HG03575 (cell line): ENCODE measurements around the gene PCNP.
"Not testable (repeated sequence)": the region's sequence is repeated elsewhere in the genome, so short reads cannot be mapped to it uniquely, and the experiment has no call there.

Experiments
- ATAC-seq: cut with Tn5 transposase; IDR thresholded peaks from one replicate; pipeline ENCODE4 v1.9.1; 2021; ENCODE audit not compliant: unreplicated experiment, insufficient number of reproducible peaks, low FRiP score; ENCODE audit errors: extremely low read depth

The PCNP gene

GRCh38 chr3:101556064-101556463, 17.9 kb upstream of the PCNP start:
- no peak for ATAC-seq

- ATAC-seq, result peak; percentile 91
Observed at GRCh38 chr3:101561630-101562328, 12.2 kb upstream of the PCNP start, which contains the start of gene TRMT10C. TSS of gene TRMT10C (plus strand) at chr3:101561868. CDS start at chr3:101564782, 2,914 bp downstream.

- no peak for ATAC-seq
Observed at GRCh38 chr3:101567528-101568317, 6.3 kb upstream of the PCNP start.

- ATAC-seq, result no peak
Observed at GRCh38 chr3:101571028-101571895, 2.7 kb upstream of the PCNP start.

DNA sequence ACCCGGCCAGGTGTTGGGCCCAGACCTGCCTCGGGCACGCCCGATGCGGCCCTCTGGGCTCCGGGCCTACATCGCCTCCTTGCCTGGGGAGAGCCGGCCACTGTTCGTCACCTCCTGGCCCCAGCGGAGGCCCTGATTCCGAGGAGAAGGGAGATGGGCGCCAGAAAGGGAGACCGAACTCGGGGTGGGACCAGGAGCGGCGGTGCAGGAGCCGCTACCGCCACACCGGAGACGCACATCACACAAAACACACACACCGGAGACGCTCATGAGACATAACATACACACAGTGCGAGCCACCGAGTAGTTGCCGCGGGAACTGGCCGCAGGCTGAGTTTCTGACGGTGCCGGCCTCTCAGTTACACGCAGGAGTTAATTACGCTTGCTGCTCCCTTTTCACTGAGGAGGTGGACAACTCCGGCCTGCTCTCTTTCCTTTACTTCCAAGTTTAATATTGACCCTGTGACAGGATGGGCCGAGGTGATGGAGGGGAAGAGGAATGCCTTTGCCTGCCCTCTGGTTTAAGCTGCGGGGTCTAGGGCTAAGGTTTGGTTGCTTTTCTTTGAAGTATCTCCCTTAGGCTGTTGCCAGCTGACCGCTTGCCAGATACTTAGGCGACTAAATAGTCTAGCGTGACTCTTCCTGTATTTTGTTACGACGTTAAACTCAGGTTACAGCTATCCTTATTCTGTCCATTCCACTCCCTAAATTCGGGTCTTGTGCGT, 570 bp downstream of the PCNP start:
- peak; percentile 21 for ATAC-seq

GRCh38 chr3:101577286-101577685, 3.3 kb downstream of the PCNP start:
- no peak for ATAC-seq

GRCh38 chr3:101588616-101589015, 14.6 kb downstream of the PCNP start:
- no peak for ATAC-seq

GRCh38 chr3:101591071-101591470, 17.1 kb downstream of the PCNP start:
- no peak for ATAC-seq

DNA sequence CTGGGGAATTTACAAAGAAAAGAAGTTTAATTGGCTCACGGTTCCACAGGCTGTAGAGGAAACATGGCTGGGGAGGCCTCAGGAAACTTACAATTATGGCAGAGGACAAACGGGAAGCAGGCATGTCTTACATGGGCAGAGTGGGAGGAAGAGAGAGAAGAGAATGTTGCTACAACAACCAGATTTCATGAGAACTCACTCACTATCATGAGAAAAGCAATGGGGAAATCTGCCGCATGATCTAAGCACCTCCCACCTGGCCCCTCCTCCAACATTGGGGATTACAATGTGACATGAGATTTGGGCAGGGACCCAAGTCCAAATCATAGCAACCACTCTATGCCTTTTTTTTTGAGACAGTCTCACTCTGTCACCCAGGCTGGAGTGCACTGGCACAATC, 28.8 kb downstream of the PCNP start:
- no peak for ATAC-seq

- ATAC-seq, result no peak
Observed at GRCh38 chr3:101603184-101603583, 29.2 kb downstream of the PCNP start.

DNA sequence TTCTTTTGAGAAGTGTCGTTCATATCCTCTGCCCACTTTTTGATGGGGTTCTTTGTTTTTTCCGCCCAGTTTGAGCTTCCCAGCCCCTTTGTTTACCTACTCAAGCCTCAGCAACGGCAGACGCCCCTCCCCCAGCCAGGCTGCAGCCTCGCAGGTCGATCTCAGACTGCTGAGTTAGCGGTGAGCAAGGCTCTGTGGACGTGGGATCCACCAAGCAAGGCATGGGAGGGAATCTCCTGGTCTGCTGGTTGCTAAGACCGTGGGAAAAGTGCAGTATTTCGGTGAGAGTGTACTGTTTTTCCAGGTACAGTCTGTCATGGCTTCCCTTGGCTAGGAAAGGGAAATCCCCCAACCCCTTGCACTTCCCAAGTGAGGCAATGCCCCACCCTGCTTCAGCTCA, 31.4 kb downstream of the PCNP start:
- not testable (repeated sequence) for ATAC-seq

DNA sequence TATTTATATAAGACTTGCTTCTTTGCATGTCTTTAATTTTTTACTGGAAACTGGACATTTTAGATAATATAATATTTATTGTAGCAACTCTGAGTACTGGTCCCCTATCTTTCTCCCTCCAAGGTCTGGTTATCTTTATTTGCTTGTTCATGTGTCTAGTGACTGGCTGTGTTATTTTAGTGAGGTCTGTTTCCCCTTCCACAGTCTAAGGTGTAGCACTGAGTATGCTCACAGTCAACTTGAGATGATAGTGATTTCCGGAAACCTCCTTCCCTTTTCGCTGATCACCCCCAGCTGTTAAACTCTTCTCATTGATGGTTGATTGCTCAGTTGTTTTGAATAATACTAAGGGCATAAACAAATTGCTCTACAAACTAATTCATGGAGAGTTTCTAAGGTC, 37.0 kb downstream of the PCNP start:
- no peak for ATAC-seq

DNA sequence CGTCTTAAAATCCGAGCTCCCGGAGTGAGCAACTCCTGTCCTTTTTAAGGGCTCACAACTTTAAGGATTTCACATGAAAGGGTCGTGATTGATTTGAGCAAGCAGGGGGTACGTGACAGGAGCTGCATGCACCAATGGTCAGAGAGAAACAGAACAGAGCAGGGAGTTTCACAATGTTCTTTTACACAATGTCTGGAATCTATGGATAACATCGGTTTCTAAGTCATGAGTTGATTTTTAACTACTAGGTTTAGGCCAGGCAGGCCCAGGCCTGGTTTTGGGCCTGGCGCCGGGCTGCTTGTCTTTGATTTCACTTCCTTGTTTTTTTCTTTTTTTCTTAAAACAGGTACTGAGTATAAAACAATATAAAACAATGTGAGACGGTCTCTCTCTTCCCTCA, 39.0 kb downstream of the PCNP start:
- ATAC-seq, result not testable (repeated sequence)

- no peak for ATAC-seq
Observed at GRCh38 chr3:101615525-101615924, 41.5 kb downstream of the PCNP start.

- no peak for ATAC-seq
Observed at GRCh38 chr3:101617478-101617877, 43.5 kb downstream of the PCNP start.

- ATAC-seq, result no peak
Observed at GRCh38 chr3:101618726-101619125, 44.7 kb downstream of the PCNP start.

DNA sequence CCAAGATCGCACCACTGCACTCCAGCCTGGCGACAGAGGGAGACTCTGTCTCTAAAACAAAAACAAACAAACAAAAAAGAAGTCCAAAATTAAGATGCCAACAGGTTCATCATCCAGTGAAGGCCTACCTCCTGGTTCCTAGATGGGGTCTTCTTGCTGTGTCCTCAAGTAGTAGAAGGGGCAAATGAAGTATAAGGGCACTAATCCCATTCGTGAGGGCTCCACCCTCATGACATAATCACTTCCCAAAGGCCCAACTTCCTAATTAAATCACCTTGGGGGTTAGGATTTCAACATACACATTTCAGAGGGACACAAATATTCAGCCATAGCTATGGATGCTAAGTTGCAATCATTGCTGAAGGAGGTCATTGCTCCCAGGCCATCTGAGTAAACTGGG, 45.8 kb downstream of the PCNP start:
- ATAC-seq, result no peak

GRCh38 chr3:101623656-101624055, 49.7 kb downstream of the PCNP start:
- no peak for ATAC-seq

DNA sequence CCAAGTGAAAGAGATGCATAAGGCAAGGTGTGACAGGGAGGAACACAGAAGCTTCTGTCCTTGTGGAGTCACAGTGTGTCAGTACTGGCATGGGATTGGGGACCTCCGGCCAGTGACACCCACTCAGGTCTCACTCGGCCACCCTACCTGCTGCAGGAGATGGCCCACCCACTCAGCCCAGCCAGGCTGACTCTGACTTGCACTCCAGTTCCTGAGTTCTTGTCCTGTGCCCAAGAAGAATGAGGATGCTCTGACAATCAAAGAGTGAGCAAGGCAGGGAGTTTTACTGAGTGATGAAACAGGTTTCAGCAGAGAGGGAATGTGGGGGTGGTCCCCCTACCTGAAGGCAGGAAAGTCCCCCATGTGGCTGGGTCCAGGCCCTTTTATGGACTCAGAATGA, 50.9 kb downstream of the PCNP start:
- ATAC-seq, result no peak
